Measurements from ENCODE around the gene CTNND2.

CTNND2 gene

DNA sequence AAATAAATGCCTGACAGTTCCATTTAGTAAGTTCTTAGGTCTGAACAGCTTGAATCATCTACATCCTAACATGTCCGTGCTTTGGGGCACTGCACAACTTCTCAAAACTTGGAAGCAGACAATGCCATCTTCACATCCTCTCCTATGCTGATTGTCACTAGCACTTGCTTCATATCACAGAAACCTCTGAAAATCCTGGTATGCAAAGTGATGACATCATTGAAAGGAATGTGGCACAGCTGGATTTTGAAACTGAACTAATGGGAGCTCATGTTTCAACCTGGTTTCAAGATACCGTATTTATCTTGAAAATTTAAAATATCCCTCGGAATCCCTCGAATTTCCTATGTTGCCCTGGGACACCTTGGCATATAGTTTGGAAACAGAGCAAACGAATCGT lies 653.0 kb downstream of the CTNND2 start:
- TF ChIP-seq, protein P1, sequence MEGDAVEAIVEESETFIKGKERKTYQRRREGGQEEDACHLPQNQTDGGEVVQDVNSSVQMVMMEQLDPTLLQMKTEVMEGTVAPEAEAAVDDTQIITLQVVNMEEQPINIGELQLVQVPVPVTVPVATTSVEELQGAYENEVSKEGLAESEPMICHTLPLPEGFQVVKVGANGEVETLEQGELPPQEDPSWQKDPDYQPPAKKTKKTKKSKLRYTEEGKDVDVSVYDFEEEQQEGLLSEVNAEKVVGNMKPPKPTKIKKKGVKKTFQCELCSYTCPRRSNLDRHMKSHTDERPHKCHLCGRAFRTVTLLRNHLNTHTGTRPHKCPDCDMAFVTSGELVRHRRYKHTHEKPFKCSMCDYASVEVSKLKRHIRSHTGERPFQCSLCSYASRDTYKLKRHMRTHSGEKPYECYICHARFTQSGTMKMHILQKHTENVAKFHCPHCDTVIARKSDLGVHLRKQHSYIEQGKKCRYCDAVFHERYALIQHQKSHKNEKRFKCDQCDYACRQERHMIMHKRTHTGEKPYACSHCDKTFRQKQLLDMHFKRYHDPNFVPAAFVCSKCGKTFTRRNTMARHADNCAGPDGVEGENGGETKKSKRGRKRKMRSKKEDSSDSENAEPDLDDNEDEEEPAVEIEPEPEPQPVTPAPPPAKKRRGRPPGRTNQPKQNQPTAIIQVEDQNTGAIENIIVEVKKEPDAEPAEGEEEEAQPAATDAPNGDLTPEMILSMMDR (IDR thresholded peaks at IDR 0.05; ENCODE audit: borderline replicate concordance, control extremely low read depth, extremely low read depth, insufficient read depth, missing control alignments) = no peak
- in situ Hi-C loops (cut with MboI; ENCODE audit: low sequenced_read_pairs, unreplicated experiment) = no loop called here
- no peak for DNase-seq (ENCODE audit: low spot score)

DNA sequence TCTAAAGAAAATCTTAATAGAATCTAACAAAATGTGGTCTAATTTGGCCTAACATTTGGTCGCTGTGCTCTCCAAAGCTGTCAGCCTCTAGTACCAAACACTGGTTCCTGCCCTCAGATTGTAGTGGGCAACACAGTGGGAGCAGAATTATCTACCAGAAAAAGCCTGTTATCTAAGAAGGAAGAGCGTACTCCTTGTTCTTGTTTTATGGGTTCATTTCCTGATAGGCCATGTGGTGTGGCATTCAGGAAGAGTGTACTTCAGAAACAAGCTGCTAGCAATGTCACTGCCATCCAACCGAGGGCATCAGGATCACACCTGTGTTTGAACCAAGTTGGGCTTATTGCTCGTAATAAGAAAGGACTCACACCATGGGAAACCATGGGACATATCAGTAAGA lies 655.3 kb downstream of the CTNND2 start:
- TF ChIP-seq, protein P1 (IDR thresholded peaks at IDR 0.05; ENCODE audit: borderline replicate concordance, control extremely low read depth, extremely low read depth, insufficient read depth, missing control alignments) = no peak
- DNase-seq (ENCODE audit: low spot score) = no peak
- in situ Hi-C loops (cut with MboI; ENCODE audit: low sequenced_read_pairs, unreplicated experiment) = no loop called here

DNA sequence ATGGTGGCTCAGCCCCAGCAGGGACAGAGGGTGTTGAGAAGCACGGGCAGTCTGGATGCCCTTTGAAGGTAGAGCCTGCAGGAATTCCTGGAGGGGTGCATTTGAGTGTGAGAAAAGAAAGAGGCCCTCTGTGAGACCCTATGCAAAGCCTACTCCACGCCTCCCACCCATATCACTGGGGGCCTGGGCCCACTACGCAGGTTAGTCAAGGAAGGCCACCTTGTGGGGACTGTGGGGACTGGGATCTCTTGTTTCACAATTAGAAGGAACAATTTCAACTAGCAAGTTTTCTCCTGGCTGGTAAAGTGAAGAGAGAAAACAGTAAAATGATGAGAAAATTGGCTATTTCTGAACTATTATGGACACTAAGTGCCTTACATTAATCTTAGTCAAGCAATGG lies 657.0 kb downstream of the CTNND2 start:
- DNase-seq (ENCODE audit: low spot score) = no peak
- TF ChIP-seq, protein P1 (IDR thresholded peaks at IDR 0.05; ENCODE audit: borderline replicate concordance, control extremely low read depth, extremely low read depth, insufficient read depth, missing control alignments) = no peak
- in situ Hi-C loops (cut with MboI; ENCODE audit: low sequenced_read_pairs, unreplicated experiment) = no loop called here

DNA sequence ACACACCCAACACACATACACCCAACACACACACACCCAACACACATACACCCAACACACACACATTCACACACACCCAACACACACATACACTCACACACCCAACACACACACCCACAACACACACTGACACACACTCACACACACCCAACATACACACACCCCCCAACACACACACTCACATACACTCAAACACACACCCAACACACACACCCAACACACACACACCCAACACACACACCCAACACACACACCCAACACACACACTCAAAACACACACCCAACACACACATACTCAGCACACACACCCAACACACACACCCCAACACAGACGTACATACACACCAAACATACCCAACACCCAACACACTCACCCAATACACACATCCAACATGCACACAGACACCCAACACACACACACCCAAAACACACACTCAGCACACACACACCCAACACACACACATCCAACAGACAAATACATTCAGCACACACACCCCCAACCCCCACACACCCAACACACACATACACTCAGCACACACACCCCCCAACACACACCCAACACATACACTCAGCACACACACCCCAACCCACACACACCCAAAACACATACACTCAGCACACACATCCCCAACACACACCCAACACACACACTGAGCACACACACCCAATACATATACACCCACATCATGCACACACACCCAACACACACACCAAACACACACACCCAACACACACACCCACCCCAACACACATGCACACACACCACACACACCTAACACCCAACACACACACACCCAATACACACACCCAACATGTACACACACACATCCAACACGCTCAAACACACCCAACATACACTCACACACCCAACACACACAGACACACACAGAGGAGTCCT lies 663.7 kb downstream of the CTNND2 start:
- TF ChIP-seq, protein P1 (IDR thresholded peaks at IDR 0.05; ENCODE audit: borderline replicate concordance, control extremely low read depth, extremely low read depth, insufficient read depth, missing control alignments) = no peak
- in situ Hi-C loops (cut with MboI; ENCODE audit: low sequenced_read_pairs, unreplicated experiment) = no loop called here
- no peak for DNase-seq (ENCODE audit: low spot score)

DNA sequence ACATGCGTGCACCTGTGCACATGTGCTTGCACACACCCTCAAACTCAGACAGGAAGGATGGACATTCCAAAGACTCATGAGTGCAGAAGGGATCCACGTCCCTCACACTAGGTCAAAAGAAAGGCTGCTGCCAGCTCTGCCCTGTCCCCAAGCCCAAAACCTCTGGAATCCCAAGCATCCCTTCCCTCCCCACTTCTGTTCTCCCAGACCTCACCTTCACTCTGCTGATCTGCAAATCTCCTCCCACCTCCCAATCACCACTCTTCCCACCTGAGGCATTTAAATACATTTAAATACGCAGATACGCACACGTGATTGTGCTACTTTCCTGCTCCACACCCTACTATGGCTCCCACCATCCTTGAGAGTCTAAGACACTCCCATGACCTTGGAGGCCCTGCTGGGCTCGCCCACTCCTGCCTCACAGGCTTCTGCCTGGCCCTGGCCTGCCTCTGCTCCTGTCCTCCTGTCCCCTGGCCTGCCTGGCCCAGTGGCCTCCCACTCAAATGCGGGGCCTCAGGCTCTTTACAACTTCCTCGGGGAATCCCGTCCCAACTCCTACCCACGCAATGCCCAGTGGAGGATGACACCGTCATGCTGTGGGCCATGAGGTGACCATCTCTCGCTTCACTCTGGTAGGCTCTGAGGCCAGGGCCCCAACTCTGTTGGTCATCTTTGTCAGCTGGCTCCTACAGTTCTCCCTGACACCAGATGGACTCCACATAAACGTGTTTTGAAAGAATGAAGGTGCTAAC lies 664.8 kb downstream of the CTNND2 start:
- in situ Hi-C loops (cut with MboI; ENCODE audit: low sequenced_read_pairs, unreplicated experiment) = no loop called here
- peak; percentile 17 for DNase-seq (ENCODE audit: low spot score)
- TF ChIP-seq, protein P1 (IDR thresholded peaks at IDR 0.05; ENCODE audit: borderline replicate concordance, control extremely low read depth, extremely low read depth, insufficient read depth, missing control alignments) = no peak

DNA sequence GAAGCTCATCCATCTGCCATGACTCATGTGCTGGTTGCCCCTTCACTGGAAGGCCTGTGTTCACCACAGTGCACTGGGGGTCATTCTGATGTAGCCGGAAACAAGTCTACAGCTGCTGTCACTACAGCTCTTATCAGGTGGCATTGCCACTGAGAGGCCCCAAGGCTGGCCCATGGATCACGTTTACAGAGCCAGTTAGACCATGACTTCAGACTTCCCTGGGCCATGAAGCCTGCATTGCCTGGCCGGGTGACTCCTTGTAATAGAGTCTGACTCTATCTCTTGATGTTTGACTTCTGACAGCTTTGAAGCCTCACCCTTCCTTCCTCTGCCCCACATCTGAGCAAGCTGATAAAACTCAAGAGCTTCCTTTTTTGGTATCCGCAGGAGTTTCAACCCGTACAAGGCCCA lies 669.7 kb downstream of the CTNND2 start:
- TF ChIP-seq, protein P1 (IDR thresholded peaks at IDR 0.05; ENCODE audit: borderline replicate concordance, control extremely low read depth, extremely low read depth, insufficient read depth, missing control alignments) = no peak
- in situ Hi-C loops (cut with MboI; ENCODE audit: low sequenced_read_pairs, unreplicated experiment) = no loop called here
- no peak for DNase-seq (ENCODE audit: low spot score)
